ENCODE measurements around the gene ZNF154.
A peak's percentile ranks its signal among the peaks of the same experiment; 100 is the strongest.
"Not testable (repeated sequence)": the region's sequence is repeated elsewhere in the genome, so short reads cannot be mapped to it uniquely, and the experiment has no call there.

ZNF154 gene

GRCh38 chr19:57708641-57709361 is at the start of gene ZNF154:
Gene ZNF154, minus strand, starts transcription at chr19:57709204. Its CDS starts 233 bp downstream, at chr19:57708971.
- no peak for DNase-seq (ENCODE audit: insufficient read length, low spot score)
- no peak for FAIRE-seq
- TF ChIP-seq POLR2A (IDR thresholded peaks at IDR 0.05; ENCODE audit: low read depth, low read length): no peak

GRCh38 chr19:57757941-57758340 is 48.9 kb upstream of the ZNF154 start:
- DNase-seq (ENCODE audit: insufficient read length, low spot score): no peak
- TF ChIP-seq POLR2A (IDR thresholded peaks at IDR 0.05; ENCODE audit: low read depth, low read length): no peak
- FAIRE-seq: no peak

- DNase-seq (ENCODE audit: insufficient read length, low spot score) (no peak), FAIRE-seq (no peak)
- TF ChIP-seq POLR2A (IDR thresholded peaks at IDR 0.05; ENCODE audit: low read depth, low read length): no peak
Measured at GRCh38 chr19:57755031-57755430, 46.0 kb upstream of the ZNF154 start.

- DNase-seq (ENCODE audit: insufficient read length, low spot score): no peak
- FAIRE-seq: no peak
- no peak for TF ChIP-seq POLR2A (IDR thresholded peaks at IDR 0.05; ENCODE audit: low read depth, low read length)
Measured at GRCh38 chr19:57754091-57754673, 45.2 kb upstream of the ZNF154 start.

GRCh38 chr19:57748029-57748428 is 39.0 kb upstream of the ZNF154 start:
- TF ChIP-seq POLR2A (IDR thresholded peaks at IDR 0.05; ENCODE audit: low read depth, low read length): no peak
- DNase-seq (ENCODE audit: insufficient read length, low spot score) (no peak), FAIRE-seq (no peak)

GRCh38 chr19:57747472-57747807 is 38.4 kb upstream of the ZNF154 start:
- no peak for FAIRE-seq
- DNase-seq (ENCODE audit: insufficient read length, low spot score): no peak
- TF ChIP-seq POLR2A (IDR thresholded peaks at IDR 0.05; ENCODE audit: low read depth, low read length): no peak

- peak; percentile 81 for FAIRE-seq
- peak; percentile 87 for DNase-seq (ENCODE audit: insufficient read length, low spot score)
- peak; percentile 81 for TF ChIP-seq POLR2A (IDR thresholded peaks at IDR 0.05; ENCODE audit: low read depth, low read length)
Measured at GRCh38 chr19:57746580-57747471, 37.8 kb upstream of the ZNF154 start, which contains the start of gene ZNF776. Gene ZNF776, plus strand, starts transcription at chr19:57746815. Its CDS starts 244 bp downstream, at chr19:57747059.

- not testable (repeated sequence) for DNase-seq (ENCODE audit: insufficient read length, low spot score); FAIRE-seq
Measured at GRCh38 chr19:57738770-57739169, 29.8 kb upstream of the ZNF154 start.

GRCh38 chr19:57738320-57738719 is 29.3 kb upstream of the ZNF154 start:
- not testable (repeated sequence) for FAIRE-seq; DNase-seq (ENCODE audit: insufficient read length, low spot score)

- TF ChIP-seq POLR2A (IDR thresholded peaks at IDR 0.05; ENCODE audit: low read depth, low read length): no peak
- DNase-seq (ENCODE audit: insufficient read length, low spot score): no peak
- FAIRE-seq: no peak
Measured at GRCh38 chr19:57720878-57721277, 11.9 kb upstream of the ZNF154 start.

GRCh38 chr19:57719901-57720519 is 11.0 kb upstream of the ZNF154 start:
- TF ChIP-seq POLR2A (IDR thresholded peaks at IDR 0.05; ENCODE audit: low read depth, low read length): no peak
- DNase-seq (ENCODE audit: insufficient read length, low spot score): no peak
- no peak for FAIRE-seq

GRCh38 chr19:57719424-57719823 is 10.4 kb upstream of the ZNF154 start:
- no peak for TF ChIP-seq POLR2A (IDR thresholded peaks at IDR 0.05; ENCODE audit: low read depth, low read length)
- FAIRE-seq (no peak), DNase-seq (ENCODE audit: insufficient read length, low spot score) (no peak)

GRCh38 chr19:57712222-57712621 is 3.2 kb upstream of the ZNF154 start:
- no peak for TF ChIP-seq POLR2A (IDR thresholded peaks at IDR 0.05; ENCODE audit: low read depth, low read length)
- FAIRE-seq: no peak
- DNase-seq (ENCODE audit: insufficient read length, low spot score): no peak

- FAIRE-seq (no peak), DNase-seq (ENCODE audit: insufficient read length, low spot score) (no peak)
- TF ChIP-seq POLR2A (IDR thresholded peaks at IDR 0.05; ENCODE audit: low read depth, low read length): no peak
Measured at GRCh38 chr19:57709616-57710015, 612 bp upstream of the ZNF154 start.

Data from H54 (cell line).